HepG2 (cell line): ENCODE data around the gene TLCD1. TPM values are rescaled to one million over a fixed set of nuclear protein-coding genes. Genes with fewer than 3 reads are reported as not detected.

Experiments used
- ATAC-seq: fragments of 200-7000 bp; cut with Tn5 transposase; 3 replicates; pipeline ENCODE4 v1.9.1; 2020; ENCODE audit warnings: mild to moderate bottlenecking, moderate library complexity
- BruUV-seq: library from RNA; stranded (reverse); fragments of 400-500 nt; replicated peaks from 2 replicates; lab custom pipeline; 2021; lab: Mats Ljungman, UMichigan
- CTCF ChIA-PET: fragments of 300-600 bp; formaldehyde crosslinking; extraction: SDS; loops from one replicate; lab custom pipeline; 2021; ENCODE audit warnings: low total read pairs, inconsistent platforms, low intra/inter-chr PET ratio; lab: Yijun Ruan, JAX
- POLR2A ChIA-PET: fragments of 350-600 bp; sonication (Branson Sonifier 250); formaldehyde crosslinking; loops from one replicate; lab custom pipeline; 2020; ENCODE audit warnings: antibody characterized with exemption, inconsistent platforms; lab: Yijun Ruan, JAX
- DNase-seq: peaks from one replicate; pipeline ENCODE4 v3.0.0-alpha.2; 2015; ENCODE audit warnings: low spot score
- FAIRE-seq: peaks from 3 replicates; lab custom pipeline; 2011; peaks lifted over from hg19 to GRCh38; lab: Jason Lieb, UNC
- H2AFZ ChIP-seq: one replicate; pipeline ENCODE4 v1.6.1; 2011; ENCODE audit warnings: low read length, inconsistent platforms
- H3K27ac ChIP-seq: fragments of 300-600 bp; 3 replicates; pipeline ENCODE4 v1.8.0; 2011; ENCODE audit warnings: mixed run types, mild to moderate bottlenecking, mixed read lengths, low read length, inconsistent platforms; ENCODE audit not compliant: insufficient read depth; ENCODE audit errors: extremely low read length
- H3K27me3 ChIP-seq, 2 experiments: fragments of 200-600 bp in 1 of 2; 2 replicates in 1 of 2; 3 replicates in 1 of 2; pipeline versions ENCODE4 v1.6.0 to v1.8.0; 2011; ENCODE audit warnings: low read length in 2 of 2, mild to moderate bottlenecking in 2 of 2, moderate library complexity in 2 of 2, inconsistent platforms in 1 of 2; ENCODE audit not compliant: insufficient read depth in 2 of 2, control insufficient read depth in 1 of 2
- H3K36me3 ChIP-seq, 2 experiments: fragments of 200-600 bp in 1 of 2; replicated peaks in 1 of 2; 2 replicates in 1 of 2; 3 replicates in 1 of 2; pipeline versions ENCODE4 v1.5.1 to v1.8.0; 2011; ENCODE audit warnings: low read length in 2 of 2, inconsistent platforms in 1 of 2; ENCODE audit not compliant: insufficient read depth in 2 of 2, control insufficient read depth in 1 of 2
- H3K4me1 ChIP-seq: 2 replicates; pipeline ENCODE4 v1.5.1; 2012; ENCODE audit warnings: low read length, inconsistent platforms; ENCODE audit not compliant: insufficient read depth
- H3K4me2 ChIP-seq: 2 replicates; pipeline ENCODE4 v1.6.0; 2011; ENCODE audit warnings: low read depth, low read length, inconsistent platforms
- H3K4me3 ChIP-seq, 3 experiments: fragments of 200-600 bp in 1 of 3; sonication (generic), shearing (Covaris generic) in 1 of 3; replicated peaks in 1 of 3; 2 replicates each; pipeline ENCODE4 v1.5.1; 2011 to 2016; ENCODE audit warnings: low read length in 3 of 3, inconsistent platforms in 2 of 3, low read depth in 2 of 3, mild to moderate bottlenecking in 2 of 3, control low read depth in 1 of 3, mixed read lengths in 1 of 3; ENCODE audit not compliant: insufficient read depth in 1 of 3
- H3K79me2 ChIP-seq: one replicate; pipeline ENCODE4 v1.6.1; 2011; ENCODE audit warnings: low read length, inconsistent platforms; ENCODE audit not compliant: insufficient read depth
- H3K9ac ChIP-seq: 2 replicates; pipeline ENCODE4 v1.6.0; 2011; ENCODE audit warnings: mild to moderate bottlenecking, low read depth, low read length, inconsistent platforms; ENCODE audit not compliant: insufficient read depth
- H3K9me3 ChIP-seq: 2 replicates; pipeline ENCODE4 v1.5.1; 2012; ENCODE audit warnings: mild to moderate bottlenecking, low read length
- H4K20me1 ChIP-seq: 2 replicates; pipeline ENCODE4 v1.6.0; 2011; ENCODE audit warnings: inconsistent platforms, mild to moderate bottlenecking, low read length, moderate library complexity; ENCODE audit not compliant: insufficient read depth
- AGO2 ChIP-seq: fragments of 200-400 bp; formaldehyde crosslinking; optimal IDR thresholded peaks from 2 replicates; pipeline ENCODE3; 2017; ENCODE audit warnings: mild to moderate bottlenecking, low read depth, low read length, moderate library complexity
- CC2D1A ChIP-seq: sonication (generic); formaldehyde crosslinking; IDR thresholded peaks from 2 replicates; pipeline ENCODE4 v1.8.1; 2023; ENCODE audit warnings: mild to moderate bottlenecking, missing genetic modification reagents
- ERF ChIP-seq: IDR thresholded peaks from 2 replicates; pipeline ENCODE4 v1.6.1; 2018; ENCODE audit warnings: missing biosample characterization, missing genetic modification reagents
- FOXO4 ChIP-seq: sonication (generic); formaldehyde crosslinking; conservative IDR thresholded peaks from 2 replicates; pipeline ENCODE4 v1.8.1; 2023; ENCODE audit warnings: missing genetic modification reagents
- HOXA5 ChIP-seq: sonication (generic); formaldehyde crosslinking; IDR thresholded peaks from 2 replicates; pipeline ENCODE4 v1.4.0; 2020; ENCODE audit warnings: missing genetic modification reagents
- MED13 ChIP-seq: sonication (generic); formaldehyde crosslinking; IDR thresholded peaks from 2 replicates; pipeline ENCODE4 v1.5.0; 2020; ENCODE audit warnings: missing genetic modification reagents
- PLRG1 ChIP-seq: fragments of 450-650 bp; conservative IDR thresholded peaks from 2 replicates; pipeline ENCODE4 v1.6.1; 2016
- RBM22 ChIP-seq: fragments of 200-400 bp; formaldehyde crosslinking; optimal IDR thresholded peaks from 2 replicates; pipeline ENCODE3; 2017; ENCODE audit warnings: mild to moderate bottlenecking, low read length, moderate library complexity
- SP1 ChIP-seq, 2 experiments: fragments of 450-650 bp in 1 of 2; sonication (generic) in 1 of 2; formaldehyde crosslinking in 1 of 2; IDR thresholded peaks; 2 replicates each; pipeline versions ENCODE4 v1.4.0 to v1.6.1; 2016 to 2020; ENCODE audit warnings: missing genetic modification reagents in 1 of 2
- THAP7 ChIP-seq: sonication (generic); formaldehyde crosslinking; IDR thresholded peaks from 2 replicates; pipeline ENCODE4 v1.8.1; 2023; ENCODE audit warnings: mild to moderate bottlenecking, missing genetic modification reagents
- TRAFD1 ChIP-seq: sonication (generic); formaldehyde crosslinking; IDR thresholded peaks from 2 replicates; pipeline ENCODE4 v1.5.1; 2020; ENCODE audit warnings: missing genetic modification reagents, mild to moderate bottlenecking, borderline replicate concordance
- ZBTB7B ChIP-seq: sonication (generic); formaldehyde crosslinking; IDR thresholded peaks from 2 replicates; pipeline ENCODE4 v1.4.0; 2020; ENCODE audit warnings: missing genetic modification reagents
- ZMAT3 ChIP-seq: sonication (generic); formaldehyde crosslinking; conservative IDR thresholded peaks from 2 replicates; pipeline ENCODE4 v1.7.0; 2021; ENCODE audit warnings: missing genetic modification reagents
- ZNF292 ChIP-seq: sonication (generic); formaldehyde crosslinking; IDR thresholded peaks from 2 replicates; pipeline ENCODE4 v1.8.1; 2022; ENCODE audit warnings: mild to moderate bottlenecking, low read depth, missing genetic modification reagents, borderline replicate concordance
- ZNF484 ChIP-seq: sonication (generic); formaldehyde crosslinking; IDR thresholded peaks from 2 replicates; pipeline ENCODE4 v1.5.1; 2020; ENCODE audit warnings: mild to moderate bottlenecking, low read depth, missing genetic modification reagents, borderline replicate concordance
- ZNF563 ChIP-seq: sonication (generic); formaldehyde crosslinking; IDR thresholded peaks from 2 replicates; pipeline ENCODE4 v1.8.0; 2022; ENCODE audit warnings: mild to moderate bottlenecking, moderate library complexity, missing genetic modification reagents
- ZNF567 ChIP-seq: sonication (generic); formaldehyde crosslinking; IDR thresholded peaks from 2 replicates; pipeline ENCODE4 v1.8.1; 2023; ENCODE audit warnings: mild to moderate bottlenecking, missing genetic modification reagents, borderline replicate concordance
- ZNF574 ChIP-seq: sonication (generic); formaldehyde crosslinking; IDR thresholded peaks from 2 replicates; pipeline ENCODE4 v1.4.0; 2020; ENCODE audit warnings: missing genetic modification reagents
- ZSCAN22 ChIP-seq: sonication (generic); formaldehyde crosslinking; IDR thresholded peaks from 2 replicates; pipeline ENCODE4 v1.4.0; 2020; ENCODE audit warnings: mild to moderate bottlenecking, missing genetic modification reagents
- WGBS: methylation state at CpG from one replicate; pipeline ENCODE4 v1.1.6; 2017; ENCODE audit warnings: low lambda C conversion rate; 5-methylcytosine and 5-hydroxymethylcytosine counted together
- in situ Hi-C: cut with HindIII; loops from 2 replicates; pipeline ENCODE4 v1.10.0; 2017; ENCODE audit warnings: low pct_unique_long_range_greater_than_20kb; ENCODE audit not compliant: extremely low pct_ligation_motif_present
- intact Hi-C: fragments of 100-400 bp; cut with micrococcal nuclease; formaldehyde crosslinking; loops from one replicate; pipeline ENCODE4 v1.10.0; 2022; ENCODE audit not compliant: unreplicated experiment
- polyA plus RNA-seq, 8 experiments: library from polyadenylated mRNA; depleted of rRNA in 3 of 8; stranded (reverse) in 7 of 8; unstranded in 1 of 8; fragments of >200 nt; fragmentation: Illumina TruSeq in 4 of 8; extraction: Trizol in 4 of 8; gene quantifications; 2 replicates each; pipeline versions ENCODE4 v1.2.1 to v1.2.3, GENCODE V29; 2011 to 2016; ENCODE audit warnings: low read depth in 4 of 8, missing spikeins in 1 of 8, mixed read lengths in 1 of 8; ENCODE audit not compliant: insufficient read depth in 1 of 8
- total RNA-seq, 5 experiments: library from RNA; depleted of rRNA; stranded (reverse); fragments of >200 nt; fragmentation: Illumina TruSeq; extraction: Trizol; gene quantifications; 2 replicates each; pipeline ENCODE4 v1.2.3, GENCODE V29; 2016; ENCODE audit warnings: low read depth in 1 of 5

The TLCD1 gene
- total and polyA plus RNA-seq, 2 of the 13 experiments (the other 11 are each of a cell fraction or from before 2014, with no cell fraction given) = 14.9 to 19.6 TPM

GRCh38 chr17:28693869-28694268 lies 32.2 kb downstream of the TLCD1 start:
- ChIA-PET POLR2A (interaction anchor here (1.0 to 1.8 kb wide), 4 partner anchors 16 to 32 kb away, joined by 3 to 6 read pairs (median 4); partner anchors contain the start of genes PROCA1, RPL23A and SUPT6H), CTCF (no interaction called here)
- FAIRE-seq (no peak), ATAC-seq (no peak), DNase-seq (no peak)
- intact Hi-C loops (no loop called here), in situ Hi-C loops (no loop called here)
- Histone ChIP-seq H3K27ac (no peak overlapping the region), H3K4me2 (no peak overlapping the region), H3K79me2 (no peaks in the 10 kb centered on the region), H3K9ac (no peak overlapping the region), H3K27me3 (no peaks in the 10 kb centered on the region), H4K20me1 (no peaks in the 10 kb centered on the region), H2AFZ (no peak overlapping the region), H3K9me3 (no peaks in the 10 kb centered on the region), H3K4me3 (no peak overlapping the region), H3K4me1 (peaks cover 26% of the 10 kb centered on the region), H3K36me3 (peaks cover 39 to 69% of the 10 kb centered on the region in 2 experiments)
- no peak for TF ChIP-seq THAP7 (CRISPR knock-in tag)
- no peak for TF ChIP-seq RBM22
- TF ChIP-seq ZNF484 (CRISPR knock-in tag) = no peak
- no peak for TF ChIP-seq ZNF292 (CRISPR knock-in tag)
- no peak for TF ChIP-seq AGO2
- no peak for TF ChIP-seq CC2D1A
- TF ChIP-seq FOXO4 (CRISPR knock-in tag) = no peak
- TF ChIP-seq SP1 (IDR thresholded peaks at IDR 0.05) = no peak
- TF ChIP-seq SP1 (CRISPR knock-in tag; IDR thresholded peaks at IDR 0.05) = no peak
- TF ChIP-seq ZBTB7B (CRISPR knock-in tag) = no peak
- no peak for TF ChIP-seq ERF
- TF ChIP-seq ZSCAN22 (CRISPR knock-in tag) = no peak
- no peak for TF ChIP-seq ZNF574 (CRISPR knock-in tag)
- TF ChIP-seq ZMAT3 = no peak
- no peak for TF ChIP-seq ZNF567 (CRISPR knock-in tag)
- no peak for TF ChIP-seq PLRG1
- TF ChIP-seq TRAFD1 (CRISPR knock-in tag) = no peak
- TF ChIP-seq ZNF563 (CRISPR knock-in tag) = no peak
- no peak for TF ChIP-seq HOXA5 (CRISPR knock-in tag)
- TF ChIP-seq MED13 (CRISPR knock-in tag) = no peak
- BruUV-seq = no TSS peak
- 100% methylated on average over 1 of the region's 1 CpG for WGBS
